KMS-11 (cell line): ENCODE measurements around the gene ZNF385C.

ENCODE experiments used
- H2AFZ ChIP-seq: fragments of 200-600 bp; sonication (generic); 2 replicates; pipeline ENCODE4 v1.6.1; 2016; ENCODE audit warnings: antibody characterized with exemption, mixed run types, low read depth
- H3K27ac ChIP-seq: fragments of 200-600 bp; sonication (generic); 2 replicates; pipeline ENCODE4 v1.6.1; 2016; ENCODE audit warnings: mild to moderate bottlenecking, mixed run types
- H3K27me3 ChIP-seq: fragments of 200-600 bp; sonication (generic); 2 replicates; pipeline ENCODE4 v1.6.1; 2017; ENCODE audit warnings: mild to moderate bottlenecking, low read depth, mixed run types, moderate library complexity; ENCODE audit not compliant: insufficient read depth
- H3K36me3 ChIP-seq: fragments of 200-600 bp; sonication (generic); 2 replicates; pipeline ENCODE4 v1.6.1; 2017; ENCODE audit warnings: mild to moderate bottlenecking, mixed run types; ENCODE audit not compliant: insufficient read depth
- H3K4me1 ChIP-seq: fragments of 200-600 bp; sonication (generic); 2 replicates; pipeline ENCODE4 v1.6.1; 2016; ENCODE audit warnings: mild to moderate bottlenecking, low read depth, mixed run types; ENCODE audit not compliant: poor library complexity, severe bottlenecking
- H3K4me2 ChIP-seq: fragments of 200-600 bp; sonication (generic); 2 replicates; pipeline ENCODE4 v1.7.0; 2016; ENCODE audit warnings: mild to moderate bottlenecking, mixed run types
- H3K4me3 ChIP-seq: fragments of 200-600 bp; sonication (generic); IDR thresholded peaks from 2 replicates; pipeline ENCODE4 v1.6.1; 2017; ENCODE audit warnings: low read depth, low read length, mixed read lengths; ENCODE audit not compliant: insufficient read depth
- H3K79me2 ChIP-seq: fragments of 200-600 bp; sonication (generic); 2 replicates; pipeline ENCODE4 v1.6.1; 2016; ENCODE audit warnings: low read depth, mixed run types; ENCODE audit not compliant: insufficient read depth
- H3K9ac ChIP-seq: fragments of 200-600 bp; sonication (generic); 2 replicates; pipeline ENCODE4 v1.6.1; 2016; ENCODE audit warnings: mild to moderate bottlenecking, mixed run types
- H4K20me1 ChIP-seq: fragments of 200-600 bp; sonication (generic); 2 replicates; pipeline ENCODE4 v1.6.1; 2016; ENCODE audit warnings: mild to moderate bottlenecking, mixed run types; ENCODE audit not compliant: insufficient read depth
- CTCF ChIP-seq: fragments of 200-600 bp; sonication (generic); conservative IDR thresholded peaks from 2 replicates; pipeline ENCODE4 v1.6.1; 2017; ENCODE audit warnings: low read depth, mild to moderate bottlenecking, antibody characterized with exemption, low read length, moderate library complexity, mixed read lengths

Gene ZNF385C

GRCh38 chr17:42127414-42127813 is 29.1 kb upstream of the ZNF385C start:
- Histone ChIP-seq H3K4me1 (peaks cover 44% of the 10 kb centered on the region), H2AFZ (no peak overlapping the region), H3K27ac (no peak overlapping the region; the same call in 1 of the 2 replicates), H3K9ac (no peak overlapping the region), H3K36me3 (no peaks in the 10 kb centered on the region; the same call in 1 of the 2 replicates), H3K79me2 (peaks cover 18% of the 10 kb centered on the region; the same call in 1 of the 2 replicates), H3K27me3 (no peaks in the 10 kb centered on the region), H3K4me3 (no peak overlapping the region), H3K4me2 (no peak overlapping the region), H4K20me1 (no peaks in the 10 kb centered on the region)
- no peak for TF ChIP-seq CTCF

DNA sequence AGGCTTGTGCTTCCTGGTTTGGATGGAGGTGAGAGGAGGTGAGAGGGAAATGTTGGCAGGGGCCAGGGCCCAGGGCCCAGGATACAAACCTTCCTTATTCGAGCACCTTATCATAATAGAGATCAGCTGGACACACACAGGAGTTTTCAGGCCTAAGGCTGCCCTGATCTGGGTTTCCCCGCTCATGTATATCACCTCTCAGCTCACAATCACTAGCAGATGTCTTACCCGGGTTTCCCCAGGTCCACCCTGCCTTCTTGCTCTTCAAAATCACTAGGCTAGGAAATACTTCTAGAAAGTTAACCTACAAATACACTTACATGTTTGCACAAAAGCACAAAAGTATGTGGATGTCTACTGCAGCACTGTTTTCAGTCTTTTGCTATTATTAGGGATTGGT is 28.6 kb upstream of the ZNF385C start:
- no peak for TF ChIP-seq CTCF
- Histone ChIP-seq H3K4me1 (peaks cover 38% of the 10 kb centered on the region), H3K36me3 (no peaks in the 10 kb centered on the region; the same call in 1 of the 2 replicates), H3K4me3 (no peak overlapping the region), H3K4me2 (no peak overlapping the region), H3K79me2 (peaks cover 13% of the 10 kb centered on the region; the same call in 1 of the 2 replicates), H3K9ac (no peak overlapping the region), H4K20me1 (no peaks in the 10 kb centered on the region), H3K27me3 (no peaks in the 10 kb centered on the region), H2AFZ (no peak overlapping the region), H3K27ac (no peak overlapping the region; the same call in 1 of the 2 replicates)

DNA sequence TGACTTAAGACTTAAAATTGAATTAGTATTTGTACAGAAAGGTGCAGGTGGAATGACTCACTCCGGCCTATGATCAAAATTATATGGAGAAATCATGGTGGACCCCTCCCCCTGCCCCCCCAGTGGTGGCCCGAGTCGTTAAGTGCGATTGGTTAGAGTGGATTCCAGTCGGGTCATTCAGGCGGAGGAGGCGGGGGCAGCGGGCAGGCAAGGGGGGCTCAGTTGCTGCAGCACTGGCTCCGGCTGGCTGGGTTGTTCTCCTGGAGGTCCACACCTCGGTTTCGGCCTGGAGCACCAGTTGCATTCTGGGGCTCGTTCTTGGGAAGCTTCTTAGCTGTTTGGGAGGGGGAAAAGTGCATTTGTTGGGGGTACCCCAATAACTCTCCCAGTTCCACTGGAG is 27.3 kb upstream of the ZNF385C start:
- H3K27me3 ChIP-seq = no peaks in the 10 kb centered on the region
- H2AFZ ChIP-seq = no peak overlapping the region
- H3K36me3 ChIP-seq = no peaks in the 10 kb centered on the region; the same call in 1 of the 2 replicates
- H3K27ac ChIP-seq = no peak overlapping the region
- peaks cover under 1% of the 10 kb centered on the region; the same call in 1 of the 2 replicates for H3K79me2 ChIP-seq
- peaks cover 33% of the 10 kb centered on the region for H3K4me1 ChIP-seq
- H3K4me2 ChIP-seq = no peak overlapping the region
- no peaks in the 10 kb centered on the region for H4K20me1 ChIP-seq
- no peak overlapping the region for H3K4me3 ChIP-seq
- H3K9ac ChIP-seq = no peak overlapping the region
- TF ChIP-seq CTCF = no peak

GRCh38 chr17:42124256-42124655 is 26.0 kb upstream of the ZNF385C start:
- H3K79me2 ChIP-seq = no peaks in the 10 kb centered on the region
- no peak overlapping the region for H3K27ac ChIP-seq
- peaks cover 33% of the 10 kb centered on the region for H3K4me1 ChIP-seq
- no peak for TF ChIP-seq CTCF
- H3K36me3 ChIP-seq = no peaks in the 10 kb centered on the region; the same call in 1 of the 2 replicates
- no peaks in the 10 kb centered on the region for H3K27me3 ChIP-seq
- H3K9ac ChIP-seq = no peak overlapping the region
- H2AFZ ChIP-seq = no peak overlapping the region
- no peaks in the 10 kb centered on the region for H4K20me1 ChIP-seq
- no peak overlapping the region for H3K4me3 ChIP-seq
- no peak overlapping the region for H3K4me2 ChIP-seq
